NCI-H226 (cell line): ENCODE measurements around the gene VHLL.

ENCODE experiments used
- DNase-seq: peaks from one replicate; pipeline ENCODE4 v3.0.0-alpha.2; 2015

Gene VHLL

GRCh38 chr1:156289857-156290256 is 9.2 kb downstream of the VHLL start:
- DNase-seq = no peak

DNA sequence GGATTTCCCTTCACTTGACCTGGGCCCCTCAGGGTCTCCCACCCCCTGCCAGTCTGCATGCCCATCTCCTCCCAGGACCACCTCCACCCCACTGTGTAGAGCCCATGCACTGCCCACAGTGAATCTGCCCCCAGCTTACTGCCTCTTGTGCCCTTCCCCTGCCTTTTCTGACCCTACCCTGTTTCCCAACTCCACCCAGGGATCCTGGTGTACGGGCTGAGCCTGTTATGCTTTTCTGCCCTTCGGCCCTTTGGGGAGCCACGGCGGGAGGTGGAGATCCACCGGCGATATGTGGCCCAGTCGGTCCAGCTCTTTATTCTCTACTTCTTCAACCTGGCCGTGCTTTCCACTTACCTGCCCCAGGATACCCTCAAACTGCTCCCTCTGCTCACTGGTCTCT is 13.0 kb downstream of the VHLL start:
- no peak for DNase-seq

- DNase-seq = no peak
Measured at GRCh38 chr1:156285437-156285836, 13.7 kb downstream of the VHLL start.

- DNase-seq = no peak
Measured at GRCh38 chr1:156284757-156285156, 14.3 kb downstream of the VHLL start.

GRCh38 chr1:156284112-156284511 is 15.0 kb downstream of the VHLL start, which contains the start of gene TMEM79:
Gene TMEM79 (plus strand): TSS chr1:156284325. CDS start chr1:156285227, 902 bp downstream.
- DNase-seq = no peak

DNA sequence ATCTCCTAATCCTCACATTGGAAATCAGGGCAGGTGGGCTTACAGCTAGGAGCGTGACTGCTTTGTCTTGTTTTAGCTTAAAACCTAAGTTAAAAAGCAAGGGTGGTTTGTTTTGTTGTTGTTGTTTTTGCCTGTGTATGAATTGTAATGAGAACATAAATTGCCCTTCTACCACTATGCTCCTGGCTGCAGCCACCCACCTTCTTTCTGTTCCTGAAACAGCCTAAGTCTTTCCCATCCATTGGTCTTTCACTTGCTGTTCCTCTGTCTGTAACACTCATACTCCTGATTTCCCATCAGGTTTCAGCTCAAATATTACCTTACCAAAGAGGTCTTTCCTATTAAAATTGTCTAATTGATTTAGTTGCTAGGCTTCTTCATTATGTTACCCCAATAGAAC is 15.6 kb downstream of the VHLL start:
- no peak for DNase-seq

GRCh38 chr1:156282479-156283222 is 16.5 kb downstream of the VHLL start, which contains the start of gene SMG5:
Gene SMG5 (minus strand): TSS chr1:156282825. CDS start chr1:156282680, 145 bp downstream.
- peak; percentile 97 for DNase-seq

GRCh38 chr1:156281693-156282478 is 17.2 kb downstream of the VHLL start:
- no peak for DNase-seq

- no peak for DNase-seq
Measured at GRCh38 chr1:156281281-156281680, 17.8 kb downstream of the VHLL start.

- no peak for DNase-seq
Measured at GRCh38 chr1:156279837-156280236, 19.3 kb downstream of the VHLL start.

GRCh38 chr1:156276966-156277381 is 22.1 kb downstream of the VHLL start:
- peak; percentile 28 for DNase-seq

- no peak for DNase-seq
Measured at GRCh38 chr1:156276532-156276931, 22.6 kb downstream of the VHLL start.

DNA sequence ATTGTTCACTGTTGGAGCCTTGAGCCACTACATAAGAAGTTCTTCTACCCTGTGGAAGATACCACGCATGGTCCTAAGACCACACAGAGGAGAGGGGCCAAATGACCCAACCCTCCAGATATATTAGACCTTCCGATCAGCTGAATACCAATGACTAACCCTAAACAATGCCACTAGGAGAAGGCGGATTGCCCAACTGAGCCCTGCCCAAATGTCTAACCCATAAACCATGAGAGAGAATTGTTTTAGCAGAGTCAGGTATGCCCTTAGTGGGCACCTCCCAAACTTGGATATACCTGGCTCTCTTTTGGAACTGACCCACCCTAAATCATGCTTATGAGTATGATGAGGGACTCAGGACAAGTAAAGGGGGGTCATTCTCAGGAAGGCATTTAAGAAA is 28.8 kb downstream of the VHLL start:
- no peak for DNase-seq

- DNase-seq = peak; percentile 70
Measured at GRCh38 chr1:156268336-156268735, 30.8 kb downstream of the VHLL start.

DNA sequence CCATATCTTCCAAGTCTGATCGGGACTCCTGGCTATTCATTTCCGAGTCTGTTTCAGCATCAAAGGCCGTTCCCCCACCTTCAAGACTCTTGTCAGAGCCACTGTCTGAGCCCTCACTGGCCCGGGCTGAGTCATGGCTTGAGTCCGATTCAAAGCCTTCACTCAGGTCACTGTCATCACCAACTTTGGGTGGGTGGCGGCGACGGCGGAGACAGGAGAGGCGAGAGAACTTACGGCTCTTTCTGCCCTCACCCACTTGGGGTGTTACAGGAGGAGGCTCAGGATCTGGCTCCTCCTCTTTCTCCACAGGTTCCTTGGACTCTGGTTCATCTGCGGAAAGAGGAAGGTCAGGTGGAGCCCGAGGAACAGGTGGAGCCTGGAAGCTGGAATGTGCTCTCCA is 33.1 kb downstream of the VHLL start:
- DNase-seq = no peak

DNA sequence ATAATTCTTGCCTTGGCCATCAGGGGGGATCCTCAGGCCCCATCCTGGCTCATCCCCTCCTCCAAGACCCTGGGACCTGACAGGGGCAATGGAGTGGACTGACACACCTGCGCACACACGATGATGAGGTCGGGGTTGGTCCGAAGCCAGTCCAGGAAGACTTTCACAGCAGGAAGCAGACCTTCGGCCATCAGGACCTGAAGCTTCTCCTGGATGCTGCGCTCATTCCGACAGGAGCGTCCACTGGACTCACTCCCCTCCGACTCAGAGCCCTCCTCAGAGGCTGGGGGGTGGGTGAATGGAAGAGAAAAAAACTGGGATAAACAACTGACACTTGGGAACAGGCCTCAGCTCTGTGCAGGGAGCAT is 35.8 kb downstream of the VHLL start:
- no peak for DNase-seq

- peak; percentile 71 for DNase-seq
Measured at GRCh38 chr1:156262461-156263287, 36.4 kb downstream of the VHLL start.

- DNase-seq = no peak
Measured at GRCh38 chr1:156260896-156261295, 38.2 kb downstream of the VHLL start.

- no peak for DNase-seq
Measured at GRCh38 chr1:156259805-156260204, 39.3 kb downstream of the VHLL start.

- DNase-seq = no peak
Measured at GRCh38 chr1:156258859-156259258, 40.2 kb downstream of the VHLL start.

- no peak for DNase-seq
Measured at GRCh38 chr1:156257711-156258110, 41.4 kb downstream of the VHLL start.

GRCh38 chr1:156253634-156254033 is 45.5 kb downstream of the VHLL start:
- DNase-seq = no peak

GRCh38 chr1:156251527-156251926 is 47.6 kb downstream of the VHLL start:
- no peak for DNase-seq
